ENCODE results near the gene RAP1A.

DNA sequence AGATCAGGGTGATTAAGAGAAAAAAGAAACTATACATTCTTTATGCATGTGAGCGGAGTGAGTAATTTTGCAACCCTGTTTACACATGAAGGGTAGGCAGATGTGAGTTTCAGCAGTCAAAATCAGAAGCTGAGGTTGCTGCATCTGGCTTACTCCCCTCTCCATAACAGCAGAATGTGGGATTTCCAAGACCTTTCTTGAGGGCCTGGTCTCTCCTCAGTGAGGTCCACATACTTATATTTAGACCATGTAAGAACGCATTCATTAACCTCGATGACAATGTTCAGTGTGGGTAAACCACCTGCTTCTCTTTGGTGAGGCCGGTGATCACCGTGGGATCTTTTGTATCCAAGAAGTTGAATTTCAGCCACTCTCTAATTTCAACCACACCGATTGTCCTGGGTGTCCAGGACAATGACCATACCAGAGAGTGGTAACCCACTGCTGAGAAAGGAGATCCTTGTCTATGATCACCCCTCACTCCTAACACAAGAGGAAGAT is 18.7 kb upstream of the RAP1A start:
- TF ChIP-seq, protein P1, sequence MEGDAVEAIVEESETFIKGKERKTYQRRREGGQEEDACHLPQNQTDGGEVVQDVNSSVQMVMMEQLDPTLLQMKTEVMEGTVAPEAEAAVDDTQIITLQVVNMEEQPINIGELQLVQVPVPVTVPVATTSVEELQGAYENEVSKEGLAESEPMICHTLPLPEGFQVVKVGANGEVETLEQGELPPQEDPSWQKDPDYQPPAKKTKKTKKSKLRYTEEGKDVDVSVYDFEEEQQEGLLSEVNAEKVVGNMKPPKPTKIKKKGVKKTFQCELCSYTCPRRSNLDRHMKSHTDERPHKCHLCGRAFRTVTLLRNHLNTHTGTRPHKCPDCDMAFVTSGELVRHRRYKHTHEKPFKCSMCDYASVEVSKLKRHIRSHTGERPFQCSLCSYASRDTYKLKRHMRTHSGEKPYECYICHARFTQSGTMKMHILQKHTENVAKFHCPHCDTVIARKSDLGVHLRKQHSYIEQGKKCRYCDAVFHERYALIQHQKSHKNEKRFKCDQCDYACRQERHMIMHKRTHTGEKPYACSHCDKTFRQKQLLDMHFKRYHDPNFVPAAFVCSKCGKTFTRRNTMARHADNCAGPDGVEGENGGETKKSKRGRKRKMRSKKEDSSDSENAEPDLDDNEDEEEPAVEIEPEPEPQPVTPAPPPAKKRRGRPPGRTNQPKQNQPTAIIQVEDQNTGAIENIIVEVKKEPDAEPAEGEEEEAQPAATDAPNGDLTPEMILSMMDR (IDR thresholded peaks at IDR 0.05; ENCODE audit: low read length) = no peak
- TF ChIP-seq EZH2 (IDR thresholded peaks at IDR 0.05; ENCODE audit: borderline replicate concordance, low read length) = no peak

All from OCI-LY1 (cell line).